KMS-11 (cell line): Measurements from ENCODE around the gene SLC35E3.

ENCODE experiments used
- H2AFZ ChIP-seq: fragments of 200-600 bp; sonication (generic); 2 replicates; pipeline ENCODE4 v1.6.1; 2016; ENCODE audit warnings: antibody characterized with exemption, mixed run types, low read depth
- H3K27ac ChIP-seq: fragments of 200-600 bp; sonication (generic); 2 replicates; pipeline ENCODE4 v1.6.1; 2016; ENCODE audit warnings: mild to moderate bottlenecking, mixed run types
- H3K27me3 ChIP-seq: fragments of 200-600 bp; sonication (generic); 2 replicates; pipeline ENCODE4 v1.6.1; 2017; ENCODE audit warnings: mild to moderate bottlenecking, low read depth, mixed run types, moderate library complexity; ENCODE audit not compliant: insufficient read depth
- H3K36me3 ChIP-seq: fragments of 200-600 bp; sonication (generic); 2 replicates; pipeline ENCODE4 v1.6.1; 2017; ENCODE audit warnings: mild to moderate bottlenecking, mixed run types; ENCODE audit not compliant: insufficient read depth
- H3K4me1 ChIP-seq: fragments of 200-600 bp; sonication (generic); 2 replicates; pipeline ENCODE4 v1.6.1; 2016; ENCODE audit warnings: mild to moderate bottlenecking, low read depth, mixed run types; ENCODE audit not compliant: poor library complexity, severe bottlenecking
- H3K4me2 ChIP-seq: fragments of 200-600 bp; sonication (generic); 2 replicates; pipeline ENCODE4 v1.7.0; 2016; ENCODE audit warnings: mild to moderate bottlenecking, mixed run types
- H3K4me3 ChIP-seq: fragments of 200-600 bp; sonication (generic); IDR thresholded peaks from 2 replicates; pipeline ENCODE4 v1.6.1; 2017; ENCODE audit warnings: low read depth, low read length, mixed read lengths; ENCODE audit not compliant: insufficient read depth
- H3K79me2 ChIP-seq: fragments of 200-600 bp; sonication (generic); 2 replicates; pipeline ENCODE4 v1.6.1; 2016; ENCODE audit warnings: low read depth, mixed run types; ENCODE audit not compliant: insufficient read depth
- H3K9ac ChIP-seq: fragments of 200-600 bp; sonication (generic); 2 replicates; pipeline ENCODE4 v1.6.1; 2016; ENCODE audit warnings: mild to moderate bottlenecking, mixed run types
- H4K20me1 ChIP-seq: fragments of 200-600 bp; sonication (generic); 2 replicates; pipeline ENCODE4 v1.6.1; 2016; ENCODE audit warnings: mild to moderate bottlenecking, mixed run types; ENCODE audit not compliant: insufficient read depth
- TF ChIP-seq, protein P1 (sequence below): fragments of 200-600 bp; sonication (generic); conservative IDR thresholded peaks from 2 replicates; pipeline ENCODE4 v1.6.1; 2017; ENCODE audit warnings: low read depth, mild to moderate bottlenecking, antibody characterized with exemption, low read length, moderate library complexity, mixed read lengths

The SLC35E3 gene

DNA sequence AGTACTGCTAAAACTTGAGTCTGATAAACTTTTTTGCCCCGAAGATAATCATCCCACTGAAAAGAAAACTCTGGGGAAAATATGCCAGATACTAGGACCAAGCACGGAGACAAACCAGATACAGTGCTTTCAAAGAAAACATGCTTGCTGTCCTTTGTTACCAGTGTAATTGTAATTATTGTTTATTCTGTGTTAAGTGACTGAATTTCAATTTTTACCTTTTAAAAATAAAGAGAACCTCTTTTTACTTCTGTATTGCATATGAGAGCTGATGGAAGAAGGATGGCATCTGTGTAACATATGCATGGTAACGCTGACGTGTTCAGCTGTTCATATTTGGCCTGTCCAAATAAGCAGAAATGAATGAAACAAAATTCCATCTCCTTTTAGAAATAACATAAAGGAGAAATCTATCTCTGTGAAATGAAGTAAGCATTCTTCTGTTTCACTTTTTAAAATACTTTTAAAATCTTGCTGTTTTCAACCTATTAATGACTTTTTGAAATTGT is 22.5 kb downstream of the SLC35E3 start:
- no peaks in the 10 kb centered on the region for H3K27me3 ChIP-seq
- H3K9ac ChIP-seq, result no peak overlapping the region
- no peak overlapping the region for H2AFZ ChIP-seq
- H3K4me3 ChIP-seq, result no peak overlapping the region
- H4K20me1 ChIP-seq, result no peaks in the 10 kb centered on the region
- TF ChIP-seq, protein P1, sequence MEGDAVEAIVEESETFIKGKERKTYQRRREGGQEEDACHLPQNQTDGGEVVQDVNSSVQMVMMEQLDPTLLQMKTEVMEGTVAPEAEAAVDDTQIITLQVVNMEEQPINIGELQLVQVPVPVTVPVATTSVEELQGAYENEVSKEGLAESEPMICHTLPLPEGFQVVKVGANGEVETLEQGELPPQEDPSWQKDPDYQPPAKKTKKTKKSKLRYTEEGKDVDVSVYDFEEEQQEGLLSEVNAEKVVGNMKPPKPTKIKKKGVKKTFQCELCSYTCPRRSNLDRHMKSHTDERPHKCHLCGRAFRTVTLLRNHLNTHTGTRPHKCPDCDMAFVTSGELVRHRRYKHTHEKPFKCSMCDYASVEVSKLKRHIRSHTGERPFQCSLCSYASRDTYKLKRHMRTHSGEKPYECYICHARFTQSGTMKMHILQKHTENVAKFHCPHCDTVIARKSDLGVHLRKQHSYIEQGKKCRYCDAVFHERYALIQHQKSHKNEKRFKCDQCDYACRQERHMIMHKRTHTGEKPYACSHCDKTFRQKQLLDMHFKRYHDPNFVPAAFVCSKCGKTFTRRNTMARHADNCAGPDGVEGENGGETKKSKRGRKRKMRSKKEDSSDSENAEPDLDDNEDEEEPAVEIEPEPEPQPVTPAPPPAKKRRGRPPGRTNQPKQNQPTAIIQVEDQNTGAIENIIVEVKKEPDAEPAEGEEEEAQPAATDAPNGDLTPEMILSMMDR, result no peak
- H3K36me3 ChIP-seq, result no peaks in the 10 kb centered on the region
- no peak overlapping the region for H3K4me2 ChIP-seq
- H3K4me1 ChIP-seq, result no peaks in the 10 kb centered on the region
- no peaks in the 10 kb centered on the region for H3K79me2 ChIP-seq
- H3K27ac ChIP-seq, result no peak overlapping the region

DNA sequence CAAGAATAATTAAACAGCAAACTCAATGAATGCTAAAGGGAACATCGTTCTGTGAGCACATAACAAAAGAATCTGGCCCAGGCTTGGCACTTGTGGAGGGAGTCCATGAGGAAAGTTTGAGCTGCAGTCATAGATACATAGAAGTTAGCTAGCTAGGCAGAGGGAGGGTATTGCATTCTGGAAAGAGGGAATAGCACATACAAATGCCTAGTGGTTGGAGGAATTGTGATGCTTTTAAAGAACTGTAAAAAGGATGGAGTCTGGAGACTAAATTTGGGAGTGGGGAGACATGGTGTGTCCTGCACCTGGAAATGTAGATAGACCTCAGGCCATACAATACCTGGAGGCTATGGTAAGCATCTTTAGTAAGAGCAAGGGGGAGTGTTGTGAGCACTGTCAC is 24.0 kb downstream of the SLC35E3 start:
- TF ChIP-seq, protein P1, result no peak
- Histone ChIP-seq H3K4me2 (no peak overlapping the region), H3K36me3 (no peaks in the 10 kb centered on the region), H3K4me3 (no peak overlapping the region), H3K27ac (no peak overlapping the region), H3K27me3 (no peaks in the 10 kb centered on the region), H3K79me2 (no peaks in the 10 kb centered on the region), H2AFZ (no peak overlapping the region), H3K9ac (no peak overlapping the region), H3K4me1 (no peaks in the 10 kb centered on the region), H4K20me1 (no peaks in the 10 kb centered on the region)

DNA sequence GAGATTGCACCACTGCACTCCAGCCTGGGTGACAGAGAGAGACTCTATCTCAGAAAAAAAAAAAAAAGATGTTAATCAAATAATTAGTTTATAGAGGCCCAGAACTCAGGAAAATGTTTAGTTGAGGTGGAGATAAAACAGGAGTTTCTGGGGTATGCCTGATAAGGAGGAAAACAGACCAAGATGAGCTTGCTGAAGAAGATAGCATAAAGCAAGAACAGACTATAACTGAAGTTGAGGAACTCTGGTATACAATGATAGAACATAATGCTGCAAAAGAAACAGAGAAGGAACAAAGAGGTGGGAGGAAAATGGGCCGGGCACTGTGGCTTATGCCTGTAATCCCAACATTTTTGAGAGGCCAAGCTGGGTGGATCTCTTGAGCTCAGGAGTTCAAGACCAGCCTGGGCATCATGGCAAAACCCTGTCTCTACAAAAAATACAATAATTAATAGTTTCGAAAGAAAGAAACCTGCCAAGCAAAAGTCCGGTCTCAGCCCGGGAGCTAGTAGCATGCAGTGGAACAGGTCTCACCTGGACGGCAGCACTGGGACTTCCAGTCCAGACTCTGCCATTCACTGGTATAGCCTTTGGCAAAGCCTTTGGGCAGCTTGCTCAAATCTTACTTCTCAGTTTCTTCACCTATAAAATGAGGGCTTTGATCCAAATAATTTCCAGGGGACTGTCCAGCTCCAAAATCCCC is 25.4 kb downstream of the SLC35E3 start:
- no peak overlapping the region for H3K9ac ChIP-seq
- H3K27me3 ChIP-seq, result no peaks in the 10 kb centered on the region

DNA sequence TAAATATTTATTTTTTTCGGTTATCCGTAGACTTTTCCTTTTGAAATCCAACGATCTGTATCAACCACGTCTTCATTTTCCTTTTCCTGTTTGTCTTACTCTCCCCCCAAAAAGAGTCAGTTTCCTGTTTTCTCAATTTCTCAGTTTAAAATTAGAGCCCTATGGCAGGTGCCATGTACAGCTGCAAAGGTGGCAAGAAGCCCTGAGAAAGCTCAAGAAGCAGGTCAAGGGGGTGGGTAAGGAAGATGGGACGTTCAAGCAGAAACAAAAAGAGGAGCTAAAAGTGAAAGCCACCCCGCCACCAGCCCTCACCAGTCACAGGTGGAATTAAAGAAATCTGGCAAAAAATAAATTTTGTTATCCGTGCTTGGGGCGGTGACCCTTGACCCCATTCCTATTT is 26.7 kb downstream of the SLC35E3 start:
- Histone ChIP-seq H4K20me1 (no peaks in the 10 kb centered on the region), H3K27ac (no peak overlapping the region), H3K4me1 (no peaks in the 10 kb centered on the region), H2AFZ (no peak overlapping the region), H3K9ac (no peak overlapping the region), H3K36me3 (no peaks in the 10 kb centered on the region), H3K79me2 (no peaks in the 10 kb centered on the region), H3K27me3 (no peaks in the 10 kb centered on the region), H3K4me2 (no peak overlapping the region), H3K4me3 (no peak overlapping the region)
- TF ChIP-seq, protein P1, result no peak

More for the DNA sequence above, 25.4 kb downstream of the SLC35E3 start:
- TF ChIP-seq, protein P1, result no peak
- Histone ChIP-seq H3K79me2 (no peaks in the 10 kb centered on the region), H2AFZ (no peak overlapping the region), H3K4me1 (no peaks in the 10 kb centered on the region), H3K36me3 (no peaks in the 10 kb centered on the region), H3K4me2 (no peak overlapping the region), H3K27ac (no peak overlapping the region), H3K4me3 (no peak overlapping the region), H4K20me1 (no peaks in the 10 kb centered on the region)
